Measurements from ENCODE around the gene CCDC149. TPM values are rescaled to one million over a fixed set of nuclear protein-coding genes. Genes with fewer than 3 reads are reported as not detected.

Gene CCDC149
- total RNA-seq, 1 experiment from 2014 or later, result 1.1 TPM

- no peak overlapping the region for H3K27ac ChIP-seq
- H3K4me1 ChIP-seq, result peaks cover 5% of the 10 kb centered on the region; the same call in 1 of the 2 replicates
- no peaks in the 10 kb centered on the region for H3K27me3 ChIP-seq
- peak in 1 of 2 experiments; percentile 13 for DNase-seq
- no peak overlapping the region for H3K4me3 ChIP-seq
- no peaks in the 10 kb centered on the region for H3K36me3 ChIP-seq
- H3K9me3 ChIP-seq (replicated peaks), result no peaks in the 10 kb centered on the region
Measured at GRCh38 chr4:24850674-24851073, 62.2 kb downstream of the CCDC149 start.

DNA sequence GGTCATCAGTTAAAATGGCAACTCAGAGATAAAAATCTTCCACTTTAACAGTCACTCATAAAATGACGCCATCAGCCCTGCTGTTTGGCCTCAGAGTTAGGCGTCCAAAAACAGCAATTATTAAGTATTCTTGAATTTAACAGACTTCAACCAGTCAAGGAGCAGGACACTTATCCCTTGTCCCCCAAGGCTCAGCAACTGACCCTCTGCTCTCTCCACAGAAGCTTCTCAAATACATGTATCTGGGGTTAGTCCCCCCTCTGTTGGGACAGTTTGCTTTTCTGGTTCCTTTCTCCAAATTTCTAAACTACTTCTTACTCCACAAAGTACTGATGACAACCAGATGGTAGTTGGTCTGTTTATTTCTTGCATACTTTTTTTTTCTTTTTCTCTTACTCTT is 63.1 kb downstream of the CCDC149 start:
- Histone ChIP-seq H3K36me3 (no peaks in the 10 kb centered on the region), H3K27me3 (no peaks in the 10 kb centered on the region), H3K27ac (no peak overlapping the region), H3K4me1 (peaks cover 5% of the 10 kb centered on the region; the same call in 1 of the 2 replicates), H3K9me3 (replicated peaks) (no peaks in the 10 kb centered on the region), H3K4me3 (no peak overlapping the region)
- no peak for DNase-seq

DNA sequence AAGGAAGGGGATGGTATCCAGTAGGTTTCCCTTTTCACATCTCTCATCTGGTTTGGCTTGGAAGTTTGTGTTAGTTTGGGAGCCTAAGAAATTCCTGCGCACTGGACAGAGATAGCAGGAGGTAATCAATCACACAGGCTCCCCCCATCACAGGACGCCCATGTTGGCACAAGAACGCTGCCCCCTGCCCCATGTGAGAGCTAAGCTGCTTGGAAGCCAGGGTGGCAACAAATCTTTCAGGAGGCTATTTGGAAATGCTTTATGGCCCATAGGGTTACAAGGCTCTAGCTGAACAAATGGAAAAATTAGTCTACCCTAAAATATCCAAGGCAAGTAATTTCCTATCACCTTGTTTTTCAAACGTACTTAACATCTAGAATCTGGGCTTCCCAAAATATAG is 63.5 kb downstream of the CCDC149 start:
- no peak overlapping the region for H3K27ac ChIP-seq
- peaks cover 5% of the 10 kb centered on the region; the same call in 1 of the 2 replicates for H3K4me1 ChIP-seq
- no peaks in the 10 kb centered on the region for H3K36me3 ChIP-seq
- no peaks in the 10 kb centered on the region for H3K9me3 ChIP-seq (replicated peaks)
- no peak for DNase-seq
- no peak overlapping the region for H3K4me3 ChIP-seq
- no peaks in the 10 kb centered on the region for H3K27me3 ChIP-seq

GRCh38 chr4:24846716-24847115 is 66.1 kb downstream of the CCDC149 start:
- Histone ChIP-seq H3K27me3 (no peaks in the 10 kb centered on the region), H3K9me3 (replicated peaks) (no peaks in the 10 kb centered on the region), H3K4me3 (no peak overlapping the region), H3K36me3 (no peaks in the 10 kb centered on the region), H3K27ac (no peak overlapping the region), H3K4me1 (peaks cover 5% of the 10 kb centered on the region; the same call in 1 of the 2 replicates)
- DNase-seq, result peak in 1 of 2 experiments; percentile 27

GRCh38 chr4:24845902-24846301 is 66.9 kb downstream of the CCDC149 start:
- peaks cover 5% of the 10 kb centered on the region; the same call in 1 of the 2 replicates for H3K4me1 ChIP-seq
- H3K9me3 ChIP-seq (replicated peaks), result no peaks in the 10 kb centered on the region
- H3K27ac ChIP-seq, result no peak overlapping the region
- peak in 1 of 2 experiments; percentile 21 for DNase-seq
- no peaks in the 10 kb centered on the region for H3K27me3 ChIP-seq
- H3K4me3 ChIP-seq, result no peak overlapping the region
- no peaks in the 10 kb centered on the region for H3K36me3 ChIP-seq

GRCh38 chr4:24845132-24845531 is 67.7 kb downstream of the CCDC149 start:
- Histone ChIP-seq H3K27ac (no peak overlapping the region), H3K4me3 (no peak overlapping the region), H3K36me3 (no peaks in the 10 kb centered on the region), H3K9me3 (replicated peaks) (no peaks in the 10 kb centered on the region), H3K27me3 (no peaks in the 10 kb centered on the region), H3K4me1 (peaks cover 5% of the 10 kb centered on the region; the same call in 1 of the 2 replicates)
- DNase-seq, result no peak

GRCh38 chr4:24843096-24843495 is 69.7 kb downstream of the CCDC149 start:
- DNase-seq, result no peak
- Histone ChIP-seq H3K27me3 (no peaks in the 10 kb centered on the region), H3K9me3 (replicated peaks) (no peaks in the 10 kb centered on the region), H3K36me3 (no peaks in the 10 kb centered on the region), H3K4me1 (peaks cover 5% of the 10 kb centered on the region; the same call in 1 of the 2 replicates), H3K4me3 (no peak overlapping the region), H3K27ac (no peak overlapping the region)

DNA sequence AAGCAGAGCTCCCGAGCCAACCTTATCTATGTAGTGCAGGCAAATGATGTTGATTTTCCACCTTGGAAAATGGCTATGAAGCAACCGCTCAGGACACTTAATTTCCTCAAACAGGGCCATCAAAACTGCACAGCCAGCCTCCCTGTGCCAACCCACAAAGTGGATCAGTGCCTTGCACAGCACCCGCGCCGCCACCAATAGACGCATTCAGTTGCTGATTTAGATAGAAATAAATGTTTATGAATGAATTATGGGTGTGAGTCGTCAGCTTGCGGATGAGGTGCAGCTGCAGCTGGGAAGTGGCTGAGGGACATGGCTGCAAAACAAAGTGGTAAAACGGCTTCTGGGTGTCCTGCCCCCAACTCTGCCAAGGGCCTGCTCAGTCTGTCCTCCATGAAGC is 70.5 kb downstream of the CCDC149 start:
- Histone ChIP-seq H3K27me3 (no peaks in the 10 kb centered on the region), H3K4me3 (no peak overlapping the region), H3K9me3 (replicated peaks) (no peaks in the 10 kb centered on the region), H3K36me3 (no peaks in the 10 kb centered on the region), H3K27ac (no peak overlapping the region), H3K4me1 (peaks cover 5% of the 10 kb centered on the region; the same call in 1 of the 2 replicates)
- DNase-seq, result no peak

DNA sequence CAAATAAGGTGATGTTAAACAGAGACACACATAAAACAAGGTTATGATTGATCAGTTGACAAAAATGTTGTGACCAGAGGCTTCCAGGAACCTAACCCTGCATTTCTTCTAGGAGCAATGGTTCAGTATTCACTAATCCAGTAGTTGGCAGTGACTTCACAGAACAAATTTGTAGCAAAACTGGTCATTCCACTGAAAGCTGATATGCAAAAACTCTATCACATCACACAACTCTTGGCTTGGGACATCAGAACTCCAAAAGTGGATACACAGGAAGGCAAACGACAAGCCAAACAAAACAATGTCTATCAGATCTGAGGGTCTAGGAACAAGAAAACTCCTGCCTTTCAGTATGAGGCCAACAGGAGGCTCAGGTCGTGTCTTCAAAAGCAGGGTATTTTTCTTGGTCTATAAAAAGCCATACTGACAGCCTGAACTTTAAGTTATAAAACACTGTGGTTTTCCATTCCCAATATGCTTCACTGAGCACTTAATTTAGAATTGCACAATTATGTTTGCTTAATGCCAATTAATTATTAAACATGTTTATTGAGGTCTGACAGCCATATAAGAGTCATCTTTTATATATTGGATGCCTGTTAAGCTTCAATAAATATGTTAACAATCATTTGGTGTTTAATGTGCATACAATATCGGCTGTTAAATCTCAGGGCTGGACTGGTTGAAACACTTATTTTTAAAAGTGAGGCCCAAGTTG is 71.9 kb downstream of the CCDC149 start:
- no peak for DNase-seq
- Histone ChIP-seq H3K4me1 (no peaks in the 10 kb centered on the region), H3K4me3 (no peak overlapping the region), H3K36me3 (no peaks in the 10 kb centered on the region), H3K27me3 (no peaks in the 10 kb centered on the region), H3K9me3 (replicated peaks) (no peaks in the 10 kb centered on the region), H3K27ac (no peak overlapping the region)

- Histone ChIP-seq H3K9me3 (replicated peaks) (no peaks in the 10 kb centered on the region), H3K36me3 (no peaks in the 10 kb centered on the region), H3K27ac (no peak overlapping the region), H3K4me3 (no peak overlapping the region), H3K4me1 (no peaks in the 10 kb centered on the region), H3K27me3 (peaks cover under 1% of the 10 kb centered on the region; the same call in 1 of the 2 replicates)
- DNase-seq, result no peak
Measured at GRCh38 chr4:24840362-24840761, 72.5 kb downstream of the CCDC149 start.

DNA sequence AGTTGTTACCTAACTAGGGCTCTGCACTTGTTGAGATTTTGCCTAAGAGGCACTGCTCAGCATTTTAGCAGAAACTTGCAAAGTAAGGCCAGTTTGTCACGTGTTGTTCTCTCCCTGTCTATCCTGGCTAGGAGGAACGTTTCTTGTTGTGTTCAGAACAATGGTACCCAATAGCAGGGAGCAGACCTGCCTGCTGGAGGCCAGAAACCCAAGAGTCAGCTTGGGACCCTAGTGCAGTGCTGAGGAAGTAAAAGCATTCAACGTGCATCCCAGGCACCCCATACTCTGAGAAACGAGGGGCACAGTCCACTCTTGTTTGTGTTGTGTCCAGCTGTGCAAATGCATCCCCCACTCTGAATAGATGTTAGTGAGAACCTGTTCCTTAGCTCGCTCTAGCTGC is 75.1 kb downstream of the CCDC149 start:
- H3K27ac ChIP-seq, result no peak overlapping the region
- peaks cover 6% of the 10 kb centered on the region for H3K27me3 ChIP-seq
- H3K9me3 ChIP-seq (replicated peaks), result no peaks in the 10 kb centered on the region
- H3K36me3 ChIP-seq, result no peaks in the 10 kb centered on the region
- H3K4me3 ChIP-seq, result no peak overlapping the region
- no peaks in the 10 kb centered on the region for H3K4me1 ChIP-seq
- DNase-seq, result no peak

DNA sequence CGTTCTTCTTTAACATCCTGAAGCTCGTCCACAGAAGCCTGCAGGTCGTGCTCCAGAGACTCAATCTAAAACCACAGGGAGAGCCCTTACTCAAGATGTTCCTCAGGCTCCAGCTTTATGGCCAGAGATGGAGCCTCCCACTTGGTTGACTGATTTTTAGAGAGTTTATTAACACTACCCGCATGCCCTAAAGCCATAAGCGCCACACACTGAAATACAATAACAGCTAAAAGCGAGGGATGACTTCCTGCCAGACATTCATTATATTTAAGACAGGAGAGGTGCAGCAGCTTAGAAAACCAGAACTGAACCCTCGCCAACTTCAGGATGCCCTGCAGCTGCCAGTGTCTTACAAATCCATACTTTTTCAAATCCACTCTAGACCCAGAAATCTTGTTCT is 75.5 kb downstream of the CCDC149 start:
- H3K4me3 ChIP-seq, result no peak overlapping the region
- no peaks in the 10 kb centered on the region for H3K36me3 ChIP-seq
- peak in 1 of 2 experiments; percentile 12 for DNase-seq
- peaks cover 6% of the 10 kb centered on the region for H3K27me3 ChIP-seq
- H3K4me1 ChIP-seq, result no peaks in the 10 kb centered on the region
- no peaks in the 10 kb centered on the region for H3K9me3 ChIP-seq (replicated peaks)
- no peak overlapping the region for H3K27ac ChIP-seq

DNA sequence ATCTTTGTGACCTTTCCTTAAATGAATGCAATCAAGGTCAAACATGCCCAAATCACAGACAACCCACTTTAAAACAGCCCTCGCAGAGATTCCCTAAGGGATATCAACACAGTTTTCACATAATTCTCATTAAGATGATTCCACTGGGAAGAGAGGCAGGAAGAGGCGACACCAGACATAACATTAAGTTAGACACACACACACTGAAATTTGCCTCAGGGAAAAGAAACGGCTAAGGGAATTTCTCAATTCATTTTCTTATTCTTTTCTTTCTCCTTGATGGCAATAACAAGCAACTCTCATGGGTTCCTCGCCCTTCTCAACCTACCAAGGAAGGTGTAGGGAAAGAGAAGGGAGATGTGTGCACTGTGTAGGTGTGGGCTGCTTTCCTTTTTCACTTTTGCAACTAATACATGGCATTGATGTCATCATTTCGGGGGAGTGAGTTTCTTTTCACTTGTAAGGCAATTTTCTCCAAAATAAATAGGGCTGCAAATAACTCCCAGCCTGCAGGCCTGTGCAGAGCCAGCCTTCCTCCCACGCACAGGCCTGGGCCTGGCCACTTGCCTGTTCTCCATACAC is 76.1 kb downstream of the CCDC149 start:
- no peak for DNase-seq
- no peaks in the 10 kb centered on the region for H3K9me3 ChIP-seq (replicated peaks)
- H3K36me3 ChIP-seq, result no peaks in the 10 kb centered on the region
- H3K27me3 ChIP-seq, result peaks cover 6% of the 10 kb centered on the region
- no peak overlapping the region for H3K27ac ChIP-seq
- no peak overlapping the region for H3K4me3 ChIP-seq
- no peaks in the 10 kb centered on the region for H3K4me1 ChIP-seq

DNA sequence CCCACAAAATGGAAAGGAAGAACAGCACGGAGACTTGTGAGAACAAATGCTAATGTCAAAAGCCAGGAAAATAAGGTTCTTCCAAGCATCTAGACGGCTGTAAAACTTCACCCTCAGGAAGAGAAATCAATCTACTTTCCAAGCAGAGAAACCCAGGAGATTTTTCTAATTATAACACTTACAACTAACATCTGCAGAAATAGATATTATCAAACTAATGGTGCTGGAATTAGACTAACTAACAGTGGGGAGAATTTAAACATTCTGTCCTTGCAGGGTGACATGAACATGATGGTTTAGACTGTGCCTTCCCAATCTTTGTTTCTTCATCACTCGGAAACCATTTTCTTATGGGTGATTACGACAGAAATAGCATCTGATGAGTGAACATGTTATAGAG is 77.1 kb downstream of the CCDC149 start:
- no peak for DNase-seq
- no peak overlapping the region for H3K4me3 ChIP-seq
- H3K27ac ChIP-seq, result no peak overlapping the region
- no peaks in the 10 kb centered on the region for H3K4me1 ChIP-seq
- no peaks in the 10 kb centered on the region for H3K9me3 ChIP-seq (replicated peaks)
- H3K36me3 ChIP-seq, result no peaks in the 10 kb centered on the region
- H3K27me3 ChIP-seq, result peaks cover 6% of the 10 kb centered on the region

DNA sequence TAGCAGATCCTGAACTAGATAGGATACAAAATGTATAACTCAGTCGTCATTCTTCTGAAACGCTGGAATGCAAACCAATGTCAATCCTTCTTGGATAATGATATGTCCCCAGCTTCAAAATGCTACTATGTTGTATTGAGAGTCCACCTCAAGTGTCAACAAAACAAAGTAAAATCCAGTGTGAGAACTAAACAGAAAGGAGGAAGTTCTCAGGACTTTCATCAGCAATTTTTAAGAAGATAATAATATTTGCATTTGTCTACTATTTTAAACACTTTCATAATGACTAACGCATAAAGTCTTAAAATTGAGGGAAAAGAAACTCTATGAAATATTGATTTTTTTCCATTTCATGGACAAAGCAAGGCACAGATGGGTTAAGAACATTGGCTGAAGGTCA is 81.2 kb downstream of the CCDC149 start:
- no peaks in the 10 kb centered on the region for H3K36me3 ChIP-seq
- H3K27ac ChIP-seq, result no peak overlapping the region
- no peak for DNase-seq
- no peak overlapping the region for H3K4me3 ChIP-seq
- no peaks in the 10 kb centered on the region for H3K9me3 ChIP-seq (replicated peaks)
- H3K4me1 ChIP-seq, result no peaks in the 10 kb centered on the region
- peaks cover 6% of the 10 kb centered on the region for H3K27me3 ChIP-seq

All from SJCRH30 (cell line).